Measurements from ENCODE around the gene NOL4L.

Gene NOL4L

GRCh38 chr20:32559753-32560380, 25.3 kb downstream of the NOL4L start:
- peak; percentile 60 for DNase-seq

DNA sequence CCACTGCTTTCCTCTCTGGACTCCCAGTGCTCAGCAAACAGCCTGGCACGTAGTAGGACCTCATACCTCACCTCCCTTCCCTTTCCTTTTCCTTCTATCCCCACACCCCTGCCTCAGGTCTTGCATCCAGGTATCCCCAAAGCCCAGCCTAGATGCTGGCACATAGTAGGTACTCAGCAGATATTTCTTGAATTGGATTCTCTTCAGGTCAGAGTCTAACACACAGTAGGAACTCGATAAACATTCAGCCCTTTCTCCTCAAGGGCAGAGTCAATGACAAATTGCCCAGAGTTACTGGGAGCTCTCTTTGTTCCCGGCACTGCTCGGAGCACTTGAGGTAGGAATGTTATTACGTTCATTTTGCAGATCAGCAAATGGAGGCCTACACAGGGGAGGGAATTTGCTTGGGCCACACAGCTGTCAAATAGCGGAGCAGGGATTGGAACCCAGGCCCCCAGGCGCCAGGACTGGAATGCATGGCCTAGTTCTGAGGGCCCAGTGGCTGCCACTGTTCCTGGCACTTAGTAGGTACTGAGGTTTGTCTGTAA, 25.9 kb downstream of the NOL4L start:
- no peak for DNase-seq

DNA sequence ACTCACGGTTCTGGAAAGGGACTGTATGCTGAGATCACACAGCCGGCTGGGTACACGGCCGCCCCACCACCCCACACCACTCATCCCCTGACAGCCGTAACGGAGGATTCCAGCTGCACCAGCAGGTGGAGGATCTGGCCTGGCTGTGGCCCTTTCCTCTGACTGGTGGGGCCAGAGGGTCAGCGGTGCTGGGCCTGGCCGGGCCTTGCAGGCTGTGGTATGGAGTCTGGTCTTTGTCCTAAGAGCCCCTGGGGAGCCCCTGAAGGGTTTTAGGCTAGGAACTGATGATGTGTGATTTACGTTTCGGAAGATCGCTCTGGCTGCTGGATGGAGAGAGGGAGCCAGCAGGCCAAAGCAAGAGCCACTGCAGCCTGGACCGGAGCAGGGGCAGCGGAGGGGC, 26.6 kb downstream of the NOL4L start:
- no peak for DNase-seq

DNA sequence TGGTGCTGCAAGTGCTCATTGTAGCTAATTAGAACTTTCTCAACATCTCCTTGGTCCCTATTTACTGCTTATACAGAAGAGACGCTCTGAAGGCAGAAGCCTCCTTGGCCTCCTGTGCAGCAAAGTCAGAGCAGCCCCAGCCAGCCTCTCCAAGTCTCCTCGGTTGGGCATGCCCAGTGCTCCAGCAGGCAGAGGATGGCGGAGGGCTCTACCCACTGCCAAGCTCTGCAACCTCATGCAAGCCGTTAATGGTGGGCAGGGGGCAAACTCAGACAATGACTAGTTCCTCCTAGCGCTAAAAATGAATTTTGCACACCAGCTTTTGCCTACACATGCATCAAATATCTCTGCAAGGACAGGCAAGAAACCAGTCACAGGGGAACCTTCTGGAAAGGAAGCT, 27.8 kb downstream of the NOL4L start:
- no peak for DNase-seq

DNA sequence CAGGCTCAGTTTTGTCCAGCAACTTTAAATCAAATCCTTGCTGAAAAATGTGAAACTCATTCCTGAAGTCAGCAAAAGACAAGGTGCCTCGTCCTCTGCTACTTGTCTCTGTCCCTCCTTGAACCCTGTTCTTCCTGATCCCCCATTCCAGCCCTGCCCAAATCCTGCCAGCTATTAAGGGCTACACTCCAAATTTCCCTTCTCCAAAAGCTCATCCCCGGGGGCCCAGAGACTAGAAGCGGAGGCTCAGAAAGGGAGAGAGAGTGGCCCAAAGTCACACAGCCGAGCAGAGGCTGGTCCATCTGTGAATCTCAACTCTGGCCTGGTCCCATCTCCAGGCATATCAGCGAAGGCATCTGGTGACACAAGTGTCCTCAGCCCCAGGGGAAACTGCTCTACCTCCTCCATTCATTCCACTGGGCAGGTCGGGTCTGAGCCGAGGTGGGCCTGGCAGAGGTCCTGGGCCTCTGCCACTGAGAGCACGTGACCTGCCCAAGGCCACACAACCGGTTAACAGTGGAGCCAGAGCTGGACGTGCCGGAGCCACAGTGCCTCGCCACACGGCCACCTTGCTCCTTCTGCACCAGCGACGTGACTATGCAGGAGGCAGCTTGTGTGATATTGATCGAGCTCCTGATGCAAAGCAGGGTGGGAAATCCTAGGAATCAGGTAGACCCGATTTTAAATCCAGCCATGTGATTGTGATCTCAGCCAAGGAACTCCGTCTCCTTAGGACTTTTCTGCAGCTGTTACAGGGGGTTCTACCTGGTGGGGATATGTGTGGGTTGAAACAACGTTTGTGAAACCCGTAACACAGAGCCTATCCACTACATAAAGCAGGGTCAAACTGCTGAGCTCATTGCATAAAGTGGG, 28.6 kb downstream of the NOL4L start:
- DNase-seq: no peak

- DNase-seq: no peak
Measured at GRCh38 chr20:32555584-32555983, 29.5 kb downstream of the NOL4L start.

GRCh38 chr20:32554965-32555289, 30.2 kb downstream of the NOL4L start:
- DNase-seq: no peak

DNA sequence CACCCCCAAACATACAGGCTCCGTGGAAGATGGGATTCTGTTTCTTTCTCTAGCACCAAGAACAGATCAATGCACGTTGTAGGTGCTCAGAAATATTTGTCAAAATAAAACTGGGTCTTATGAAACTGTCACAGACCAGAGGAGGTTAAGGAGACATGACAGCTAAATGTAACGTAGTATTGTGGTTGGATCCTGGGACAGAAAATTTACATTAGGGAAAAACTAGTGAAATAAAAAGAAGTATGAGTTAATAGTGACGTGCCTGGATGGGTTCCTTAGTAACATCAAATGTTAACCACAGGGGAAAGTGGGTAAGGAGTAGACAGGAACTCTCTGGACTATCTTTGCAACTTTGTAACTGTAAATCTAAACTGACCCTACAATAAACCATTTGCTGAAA, 31.5 kb downstream of the NOL4L start:
- DNase-seq: no peak

- DNase-seq: no peak
Measured at GRCh38 chr20:32551693-32552092, 33.4 kb downstream of the NOL4L start.

DNA sequence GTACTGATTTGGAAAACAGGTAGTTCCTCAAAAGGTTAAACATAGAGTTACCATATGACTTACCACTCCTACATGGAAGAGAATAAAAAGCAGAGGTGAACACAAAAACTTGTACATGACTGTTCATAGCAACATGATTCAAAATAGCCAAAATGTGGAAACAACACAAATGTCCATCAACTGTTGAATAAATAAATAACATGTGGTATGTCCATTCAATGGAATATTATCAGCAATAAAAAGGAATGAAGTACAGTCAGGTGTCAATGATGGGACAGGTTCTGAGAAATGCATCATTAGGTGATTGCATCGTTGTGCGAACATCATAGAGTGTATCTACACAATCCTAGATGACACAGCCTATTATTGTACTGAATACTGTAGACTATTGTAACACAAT, 35.3 kb downstream of the NOL4L start:
- DNase-seq: no peak

GRCh38 chr20:32547753-32548034, 37.4 kb downstream of the NOL4L start:
- no peak for DNase-seq

GRCh38 chr20:32546918-32547752, 38.0 kb downstream of the NOL4L start:
- DNase-seq: no peak

DNA sequence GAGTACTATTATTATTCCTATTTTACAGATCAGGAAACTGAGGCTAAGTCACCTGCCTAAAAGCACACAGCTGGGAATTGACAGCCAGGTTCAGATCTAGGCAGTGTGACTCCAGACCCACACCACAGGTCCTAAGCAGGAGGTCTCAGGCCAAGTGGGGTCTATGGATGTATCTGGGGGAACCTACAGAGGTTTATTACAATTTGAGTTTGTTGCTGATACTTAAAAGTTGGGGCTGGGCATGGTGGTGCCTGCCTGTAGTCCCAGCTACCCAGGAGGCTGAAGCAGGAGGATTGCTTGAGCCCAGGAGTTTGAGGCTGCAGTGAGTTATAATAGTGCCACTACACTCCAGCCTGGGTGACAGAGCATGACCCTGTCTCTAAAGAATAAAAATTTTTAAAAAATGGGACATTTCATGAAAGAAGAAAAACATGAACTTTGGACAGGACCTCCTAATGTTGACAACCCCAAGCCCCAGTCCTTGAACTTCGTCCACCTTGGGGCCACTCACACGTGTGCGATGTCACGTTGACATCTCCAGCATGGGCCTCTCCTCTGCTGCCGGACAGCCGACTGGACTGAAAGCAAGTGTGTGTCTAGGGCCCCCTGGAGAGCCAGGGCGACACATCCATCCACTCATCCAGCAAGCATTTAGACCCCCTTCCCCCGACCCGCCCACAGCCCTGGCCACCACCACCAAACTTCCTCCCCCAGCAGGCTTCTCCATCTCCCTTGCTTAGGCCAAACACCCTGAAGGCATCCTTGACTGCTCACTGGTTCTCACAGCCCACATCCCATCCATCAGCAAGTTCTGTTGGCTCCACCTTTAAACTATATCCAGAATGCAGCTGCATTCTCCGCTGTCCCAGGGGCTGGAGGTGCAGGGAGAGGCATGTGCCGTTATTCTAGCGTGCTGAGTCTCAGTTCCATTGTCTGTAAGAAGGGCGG, 40.0 kb downstream of the NOL4L start:
- DNase-seq: no peak

DNA sequence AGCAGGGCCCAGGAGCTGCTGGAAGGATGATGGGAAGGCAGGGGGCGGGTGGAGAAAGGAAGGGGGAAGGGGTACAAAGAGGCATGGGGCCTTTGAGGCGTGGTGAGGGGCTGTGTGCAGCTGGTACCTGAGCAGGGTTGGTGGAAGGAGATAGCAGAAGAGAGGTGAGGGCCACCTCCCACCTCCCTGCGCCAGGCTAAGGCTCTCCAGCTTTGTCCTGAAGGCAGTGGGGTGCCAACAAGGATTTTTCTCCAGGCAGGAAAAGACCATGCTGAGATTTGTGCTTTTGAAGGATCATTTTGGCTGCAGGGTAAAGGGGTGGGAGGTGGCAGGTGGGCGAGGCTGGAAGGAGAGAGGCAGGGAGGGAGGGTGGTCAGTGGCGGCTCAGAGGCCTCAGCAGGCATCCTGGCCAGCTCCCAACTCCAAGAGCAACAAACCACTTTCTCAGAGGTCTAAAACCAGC, 40.8 kb downstream of the NOL4L start:
- no peak for DNase-seq

GRCh38 chr20:32543570-32544259, 41.4 kb downstream of the NOL4L start:
- no peak for DNase-seq

- DNase-seq: no peak
Measured at GRCh38 chr20:32542259-32542615, 42.9 kb downstream of the NOL4L start.

GRCh38 chr20:32541323-32542258, 43.5 kb downstream of the NOL4L start:
- DNase-seq: no peak

DNA sequence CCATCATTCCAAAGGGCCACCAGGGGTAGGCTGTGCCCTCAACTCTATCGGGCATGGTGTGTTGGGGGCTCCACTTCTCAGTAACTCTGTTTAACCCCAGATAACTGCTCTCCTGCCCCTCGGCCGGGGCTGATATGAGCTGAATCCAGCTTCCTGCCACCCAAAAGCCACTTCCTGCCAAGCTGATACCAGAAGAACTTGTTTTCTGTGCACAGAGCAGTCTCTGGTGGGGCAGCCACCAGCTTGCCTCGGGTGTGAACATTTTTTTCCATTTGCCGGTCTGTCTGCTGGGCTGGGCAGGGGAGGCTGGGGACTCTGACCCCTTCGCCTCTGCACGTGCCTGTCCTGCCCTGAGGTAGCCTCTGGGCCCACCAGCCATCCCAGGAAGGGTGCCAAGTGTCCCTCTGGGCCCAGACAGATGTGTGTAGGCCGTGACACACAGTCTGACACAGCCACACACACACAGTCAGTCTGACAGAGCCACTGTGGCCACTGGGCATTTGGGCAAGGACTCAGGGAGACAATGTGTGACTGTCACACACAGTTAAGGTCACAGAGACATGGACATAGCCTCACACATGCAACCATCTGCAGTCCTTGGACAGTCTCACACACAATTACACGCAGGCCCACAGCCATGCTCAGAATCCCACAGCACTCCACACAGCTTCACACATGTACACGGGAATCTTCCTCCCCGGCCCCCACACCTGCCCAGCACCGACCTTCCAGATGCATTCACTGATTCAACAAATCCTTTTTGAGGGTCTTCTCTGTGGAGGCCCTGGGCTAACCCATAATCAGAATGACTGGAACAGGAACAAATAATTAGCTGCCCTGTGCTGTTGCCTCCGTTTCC, 45.1 kb downstream of the NOL4L start:
- DNase-seq: peak; percentile 98

GRCh38 chr20:32539026-32539816, 45.9 kb downstream of the NOL4L start:
- peak; percentile 78 for DNase-seq
